Measurements from ENCODE around the gene PEPD. TPM values are rescaled to one million over a fixed set of nuclear protein-coding genes. Genes with fewer than 3 reads are reported as not detected.

The PEPD gene
- total and polyA plus RNA-seq, 10 of the 15 experiments (the other 5 are each of a cell fraction or from before 2014, with no cell fraction given), result 1.4 to 52.0 (median 20.2) TPM

GRCh38 chr19:33521480-33522370 is at the start of gene PEPD (continued):
- TF ChIP-seq POLR2AphosphoS5 (IDR thresholded peaks at IDR 0.05; ENCODE audit: low read length) (peak; percentile 54; the same call in 1 of the 2 replicates), ZNF217 (IDR thresholded peaks at IDR 0.05) (no peak), ETV6 (conservative IDR thresholded peaks at IDR 0.05 in 1 of 2, IDR thresholded peaks at IDR 0.05 in 1 of 2; ENCODE audit: borderline replicate concordance in 1 of 2, low read depth in 1 of 2) (no peak), MEF2A (IDR thresholded peaks at IDR 0.05; ENCODE audit: insufficient read depth, low read depth, low read length) (no peak), ZBTB40 (IDR thresholded peaks at IDR 0.05; ENCODE audit: borderline replicate concordance) (no peak), NRF1 (conservative IDR thresholded peaks at IDR 0.05; ENCODE audit: low read depth, low read length) (no peak), STAT1 (conservative IDR thresholded peaks at IDR 0.05) (no peak), CHD1 (IDR thresholded peaks at IDR 0.05; ENCODE audit: low read depth, low read length) (no peak), RELA (IDR thresholded peaks at IDR 0.05; ENCODE audit: borderline replicate concordance, partially characterized antibody) (no peak), MTA3 (IDR thresholded peaks at IDR 0.05; ENCODE audit: borderline replicate concordance, low read length) (no peak), TBL1XR1 (IDR thresholded peaks at IDR 0.05; ENCODE audit: low read depth, low read length) (no peak), IKZF2 (IDR thresholded peaks at IDR 0.05) (no peak), IKZF1 (conservative IDR thresholded peaks at IDR 0.05) (peak; percentile 46), CREB1 (IDR thresholded peaks at IDR 0.05; ENCODE audit: low read depth) (0 out of 2 replicates have a peak, but pooled peaks have one; percentile 32), KAT2A (conservative IDR thresholded peaks at IDR 0.05; ENCODE audit: control insufficient read depth, low read depth, low read length) (no peak), SRF (IDR thresholded peaks at IDR 0.05; ENCODE audit: low read depth in 2 of 2, low read length in 2 of 2) (peak in 1 of 2 experiments; percentile 57; a peak in 1 of 4 replicates), ASH2L (IDR thresholded peaks at IDR 0.05; ENCODE audit: borderline replicate concordance, low read depth) (no peak), SMAD1 (IDR thresholded peaks at IDR 0.05; ENCODE audit: low read depth, partially characterized antibody) (no peak), RFX5 (IDR thresholded peaks at IDR 0.05; ENCODE audit: low read depth, low read length) (no peak)
- TF ChIP-seq, protein P1, sequence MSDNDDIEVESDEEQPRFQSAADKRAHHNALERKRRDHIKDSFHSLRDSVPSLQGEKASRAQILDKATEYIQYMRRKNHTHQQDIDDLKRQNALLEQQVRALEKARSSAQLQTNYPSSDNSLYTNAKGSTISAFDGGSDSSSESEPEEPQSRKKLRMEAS (IDR thresholded peaks at IDR 0.05; ENCODE audit: low read depth, low read length), result peak; percentile 93
- TF ChIP-seq, protein P2, sequence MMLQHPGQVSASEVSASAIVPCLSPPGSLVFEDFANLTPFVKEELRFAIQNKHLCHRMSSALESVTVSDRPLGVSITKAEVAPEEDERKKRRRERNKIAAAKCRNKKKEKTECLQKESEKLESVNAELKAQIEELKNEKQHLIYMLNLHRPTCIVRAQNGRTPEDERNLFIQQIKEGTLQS (IDR thresholded peaks at IDR 0.05; ENCODE audit: borderline replicate concordance, extremely low read depth, low read depth, low read length), result peak; percentile 94
- TF ChIP-seq, protein P3, sequence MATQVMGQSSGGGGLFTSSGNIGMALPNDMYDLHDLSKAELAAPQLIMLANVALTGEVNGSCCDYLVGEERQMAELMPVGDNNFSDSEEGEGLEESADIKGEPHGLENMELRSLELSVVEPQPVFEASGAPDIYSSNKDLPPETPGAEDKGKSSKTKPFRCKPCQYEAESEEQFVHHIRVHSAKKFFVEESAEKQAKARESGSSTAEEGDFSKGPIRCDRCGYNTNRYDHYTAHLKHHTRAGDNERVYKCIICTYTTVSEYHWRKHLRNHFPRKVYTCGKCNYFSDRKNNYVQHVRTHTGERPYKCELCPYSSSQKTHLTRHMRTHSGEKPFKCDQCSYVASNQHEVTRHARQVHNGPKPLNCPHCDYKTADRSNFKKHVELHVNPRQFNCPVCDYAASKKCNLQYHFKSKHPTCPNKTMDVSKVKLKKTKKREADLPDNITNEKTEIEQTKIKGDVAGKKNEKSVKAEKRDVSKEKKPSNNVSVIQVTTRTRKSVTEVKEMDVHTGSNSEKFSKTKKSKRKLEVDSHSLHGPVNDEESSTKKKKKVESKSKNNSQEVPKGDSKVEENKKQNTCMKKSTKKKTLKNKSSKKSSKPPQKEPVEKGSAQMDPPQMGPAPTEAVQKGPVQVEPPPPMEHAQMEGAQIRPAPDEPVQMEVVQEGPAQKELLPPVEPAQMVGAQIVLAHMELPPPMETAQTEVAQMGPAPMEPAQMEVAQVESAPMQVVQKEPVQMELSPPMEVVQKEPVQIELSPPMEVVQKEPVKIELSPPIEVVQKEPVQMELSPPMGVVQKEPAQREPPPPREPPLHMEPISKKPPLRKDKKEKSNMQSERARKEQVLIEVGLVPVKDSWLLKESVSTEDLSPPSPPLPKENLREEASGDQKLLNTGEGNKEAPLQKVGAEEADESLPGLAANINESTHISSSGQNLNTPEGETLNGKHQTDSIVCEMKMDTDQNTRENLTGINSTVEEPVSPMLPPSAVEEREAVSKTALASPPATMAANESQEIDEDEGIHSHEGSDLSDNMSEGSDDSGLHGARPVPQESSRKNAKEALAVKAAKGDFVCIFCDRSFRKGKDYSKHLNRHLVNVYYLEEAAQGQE (IDR thresholded peaks at IDR 0.05; ENCODE audit: low read depth, low read length), result no peak
